Pancreas (tissue), 10 donors: Measurements from ENCODE around the gene ITPR2. TPM values are rescaled to one million over a fixed set of nuclear protein-coding genes. Genes with fewer than 3 reads are reported as not detected.

Source experiments
- ATAC-seq, 4 donors: fragments of 200-7000 bp; cut with Tn5 transposase; one replicate each; pipeline versions ENCODE4 v1.8.0 to v1.9.1; 2020; ENCODE audit warnings: mild to moderate bottlenecking in 4 of 4, moderate library complexity in 4 of 4
- DNase-seq, 6 donors: peaks; one replicate each; pipeline ENCODE4 v3.0.0-alpha.2; 2020
- FAIRE-seq: peaks from 2 replicates; lab custom pipeline; 2012; peaks lifted over from hg19 to GRCh38; lab: Jason Lieb, UNC
- H3K27ac ChIP-seq, 4 donors: fragments of 200-600 bp; sonication (generic); 1 replicate in 3 of 4; 2 replicates in 1 of 4; pipeline versions ENCODE4 v1.5.0 to v1.8.0; 2020
- H3K27me3 ChIP-seq, 4 donors: fragments of 200-600 bp; one replicate each; pipeline ENCODE4 v1.8.0; 2021
- H3K36me3 ChIP-seq, 3 donors: fragments of 200-600 bp; sonication (generic) in 1 of 3; one replicate each; pipeline versions ENCODE4 v1.5.0 to v1.8.0; 2020 to 2021
- H3K4me1 ChIP-seq, 3 donors: fragments of 200-600 bp; one replicate each; pipeline ENCODE4 v1.8.0; 2021
- H3K4me3 ChIP-seq, 4 donors: fragments of 200-600 bp; sonication (generic) in 2 of 4; one replicate each; pipeline versions ENCODE4 v1.5.0 to v1.8.0; 2020 to 2021
- H3K9me3 ChIP-seq, 4 donors: fragments of 200-600 bp; one replicate each; pipeline ENCODE4 v1.8.0; 2021
- WGBS, 2 donors: extraction: QIAGEN DNeasy Blood & Tissue Kit; methylation state at CpG; one replicate each; pipeline ENCODE4 v1.1.7; 2013; 5-methylcytosine and 5-hydroxymethylcytosine counted together
- intact Hi-C, 3 donors: fragments of 100-400 bp; cut with DNase I; formaldehyde crosslinking; loops; one replicate each; pipeline versions ENCODE4 v1.11.1 to v1.14.2; 2022
- polyA plus RNA-seq, 2 donors: library from polyadenylated mRNA; stranded (reverse); fragments of 200-250 nt; gene quantifications; one replicate each; pipeline ENCODE4 v1.2.3, GENCODE V29; 2013
- total RNA-seq, 6 donors: library from RNA; stranded (reverse); fragmentation: NEBNext Ultra II Directional in 4 of 6; extraction: Animal tissue kit (Norgen Biotek cat#: 25700) in 4 of 6; gene quantifications; one replicate each; pipeline versions ENCODE4 v1.2.1 to v1.2.4, GENCODE V29; 2021 to 2023
- TF ChIP-seq, protein P1 (sequence below), 4 donors: fragments of 200-600 bp; sonication (generic) in 3 of 4; IDR thresholded peaks; one replicate each; pipeline versions ENCODE4 v1.5.0 to v1.8.0; 2021; ENCODE audit warnings: antibody characterized with exemption in 4 of 4
- donor health status: healthy with polysubstance abuse.
- donor health status: DM: no; HTN: no; CAD: no; lungs with moderate emphysema.
- donor health status: DM: no; HTN: no; CAD: no.
- donor health status: control.
- donor health status: control.
- donor health status: Bipolar disorder and iron deficiency.
- donor health status: DM: yes; HTN: yes; CAD: no.
- donor health status: DM: no; HTN: no; CAD: no.
- donor health status: DM: no; HTN: no; CAD: no.
- donor health status: DM: yes; HTN: yes; CAD: no.

Gene ITPR2
- total and polyA plus RNA-seq, 8 donors = 3.3 to 51.8 (median 25.5) TPM

DNA sequence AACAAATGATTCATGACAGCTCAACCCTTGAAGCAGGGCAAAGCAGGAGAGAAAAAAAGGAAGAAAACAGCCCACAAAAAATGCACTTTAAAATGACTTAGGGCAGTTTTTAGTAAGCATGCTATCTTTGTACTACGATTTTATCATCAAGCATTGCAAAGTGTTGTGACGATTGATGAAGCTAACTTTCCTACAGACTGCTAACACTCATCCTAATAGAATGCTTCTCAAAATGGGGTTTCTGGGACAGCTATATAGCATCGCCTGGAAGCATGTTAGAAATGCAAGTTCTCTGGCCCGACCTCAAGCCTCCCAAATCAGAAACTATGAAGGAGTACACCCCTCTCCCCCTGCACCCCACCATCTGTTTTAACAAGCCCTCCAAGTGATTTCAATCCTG, 381.2 kb downstream of the ITPR2 start:
- H3K36me3 ChIP-seq = no peaks in the 10 kb centered on the region
- FAIRE-seq = no peak
- H3K27ac ChIP-seq = no peak overlapping the region
- TF ChIP-seq, protein P1, sequence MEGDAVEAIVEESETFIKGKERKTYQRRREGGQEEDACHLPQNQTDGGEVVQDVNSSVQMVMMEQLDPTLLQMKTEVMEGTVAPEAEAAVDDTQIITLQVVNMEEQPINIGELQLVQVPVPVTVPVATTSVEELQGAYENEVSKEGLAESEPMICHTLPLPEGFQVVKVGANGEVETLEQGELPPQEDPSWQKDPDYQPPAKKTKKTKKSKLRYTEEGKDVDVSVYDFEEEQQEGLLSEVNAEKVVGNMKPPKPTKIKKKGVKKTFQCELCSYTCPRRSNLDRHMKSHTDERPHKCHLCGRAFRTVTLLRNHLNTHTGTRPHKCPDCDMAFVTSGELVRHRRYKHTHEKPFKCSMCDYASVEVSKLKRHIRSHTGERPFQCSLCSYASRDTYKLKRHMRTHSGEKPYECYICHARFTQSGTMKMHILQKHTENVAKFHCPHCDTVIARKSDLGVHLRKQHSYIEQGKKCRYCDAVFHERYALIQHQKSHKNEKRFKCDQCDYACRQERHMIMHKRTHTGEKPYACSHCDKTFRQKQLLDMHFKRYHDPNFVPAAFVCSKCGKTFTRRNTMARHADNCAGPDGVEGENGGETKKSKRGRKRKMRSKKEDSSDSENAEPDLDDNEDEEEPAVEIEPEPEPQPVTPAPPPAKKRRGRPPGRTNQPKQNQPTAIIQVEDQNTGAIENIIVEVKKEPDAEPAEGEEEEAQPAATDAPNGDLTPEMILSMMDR (IDR thresholded peaks at IDR 0.05) = no peak
- peaks cover 0 to 4% (median 0%) of the 10 kb centered on the region in 3 donors for H3K4me1 ChIP-seq
- WGBS, 2 donors = 86 to 88% methylated on average over 4 of the region's 4 CpGs
- no peak for DNase-seq
- intact Hi-C loops = no loop called here
- no peak overlapping the region for H3K4me3 ChIP-seq
- no peak for ATAC-seq
- no peaks in the 10 kb centered on the region for H3K9me3 ChIP-seq
- H3K27me3 ChIP-seq = no peaks in the 10 kb centered on the region

DNA sequence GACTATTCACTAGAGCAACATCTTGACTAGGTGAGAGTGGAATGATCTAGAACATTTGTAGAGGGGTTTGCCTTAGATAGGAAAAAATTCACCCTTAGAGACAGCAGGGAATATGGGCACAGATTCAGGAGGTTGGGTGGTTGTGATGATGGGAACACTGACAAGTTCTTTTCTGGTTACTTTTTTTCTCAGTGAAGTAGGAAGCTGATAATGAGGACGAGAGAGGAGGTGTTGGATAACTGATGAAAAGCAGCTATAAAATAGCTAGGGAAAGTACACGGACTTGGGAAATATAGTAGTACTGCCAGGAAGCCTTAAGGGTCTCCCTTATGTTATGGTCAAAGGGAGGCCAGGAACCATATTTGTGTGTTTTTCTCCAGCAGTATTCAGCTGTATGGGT, 387.1 kb downstream of the ITPR2 start:
- intact Hi-C loops = no loop called here
- Histone ChIP-seq H3K27ac (no peak overlapping the region), H3K9me3 (no peaks in the 10 kb centered on the region), H3K36me3 (no peaks in the 10 kb centered on the region), H3K4me3 (no peak overlapping the region), H3K27me3 (no peaks in the 10 kb centered on the region), H3K4me1 (no peaks in the 10 kb centered on the region)
- ATAC-seq (no peak), FAIRE-seq (no peak), DNase-seq (no peak)
- 81 to 86% methylated on average over 2 of the region's 2 CpGs for WGBS, 2 donors
- TF ChIP-seq, protein P1 (IDR thresholded peaks at IDR 0.05) = no peak

DNA sequence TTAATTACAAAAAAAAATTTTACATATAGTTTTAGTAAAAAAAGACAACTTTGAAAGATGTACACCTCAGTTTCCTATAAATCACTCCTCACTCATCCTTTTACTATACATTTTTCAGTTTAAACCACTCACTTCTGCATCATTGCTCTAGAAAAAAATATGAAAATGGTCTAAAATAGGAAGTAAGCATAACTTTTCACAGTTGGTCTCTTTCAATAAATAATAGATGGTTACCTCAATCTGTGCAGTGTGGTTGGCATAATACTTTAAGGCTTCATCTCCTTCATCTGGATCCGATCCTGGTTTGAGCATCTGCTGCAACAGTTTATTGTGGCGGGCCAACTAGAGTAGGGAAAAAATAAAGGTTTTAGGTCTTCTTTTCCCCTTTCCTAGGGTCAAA, 389.7 kb downstream of the ITPR2 start:
- Histone ChIP-seq H3K9me3 (no peaks in the 10 kb centered on the region), H3K4me1 (no peaks in the 10 kb centered on the region), H3K27ac (no peak overlapping the region), H3K4me3 (no peak overlapping the region), H3K27me3 (no peaks in the 10 kb centered on the region), H3K36me3 (no peaks in the 10 kb centered on the region)
- ATAC-seq (no peak), DNase-seq (no peak), FAIRE-seq (no peak)
- TF ChIP-seq, protein P1 (IDR thresholded peaks at IDR 0.05) = no peak
- WGBS, 2 donors = 98 to 100% methylated on average over 2 of the region's 2 CpGs
- intact Hi-C loops = no loop called here

DNA sequence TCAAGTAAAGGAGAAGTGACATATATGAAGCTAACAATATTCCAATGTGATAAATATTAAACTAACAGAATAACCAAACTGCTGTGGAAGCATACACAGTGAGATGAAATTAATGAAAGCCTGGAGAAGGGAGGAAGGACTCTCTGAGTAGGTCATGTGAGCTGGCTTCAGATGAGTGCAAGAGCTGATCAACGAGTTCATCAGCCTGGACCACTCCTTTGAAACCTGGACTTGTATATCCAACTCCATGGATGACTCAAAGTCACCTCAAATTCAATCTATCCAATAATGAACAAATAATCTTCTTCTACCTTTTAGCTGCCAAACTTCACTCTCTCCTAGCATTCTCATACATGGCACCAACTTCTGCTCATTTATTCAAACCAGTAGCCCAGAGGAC, 391.6 kb downstream of the ITPR2 start:
- Histone ChIP-seq H3K4me3 (no peak overlapping the region), H3K9me3 (no peaks in the 10 kb centered on the region), H3K27me3 (no peaks in the 10 kb centered on the region), H3K36me3 (no peaks in the 10 kb centered on the region), H3K4me1 (peaks cover 0 to 6% (median 0%) of the 10 kb centered on the region in 3 donors), H3K27ac (no peak overlapping the region)
- DNase-seq (no peak), ATAC-seq (no peak), FAIRE-seq (no peak)
- WGBS, 2 donors = 80 to 95% methylated on average over 1 of the region's 1 CpG
- intact Hi-C loops = no loop called here
- TF ChIP-seq, protein P1 (IDR thresholded peaks at IDR 0.05) = no peak

DNA sequence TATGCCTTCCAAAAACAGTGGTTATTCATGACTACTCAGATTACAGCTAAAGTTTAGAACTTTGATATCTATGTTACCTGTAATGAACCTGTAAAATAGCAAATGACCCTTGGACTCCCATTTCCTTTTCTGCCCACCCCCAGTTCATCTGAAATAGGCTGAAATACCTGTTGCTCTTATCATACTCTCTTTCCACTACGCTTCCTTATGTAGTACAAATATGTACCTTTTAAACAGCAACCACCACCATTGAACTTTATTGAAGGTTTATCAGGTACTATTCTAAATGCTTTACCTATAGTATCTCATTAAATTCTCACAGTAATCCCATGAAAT, 398.0 kb downstream of the ITPR2 start:
- 41 to 70% methylated on average over 1 of the region's 1 CpG for WGBS, 2 donors
- Histone ChIP-seq H3K36me3 (no peaks in the 10 kb centered on the region), H3K27ac (no peak overlapping the region), H3K9me3 (no peaks in the 10 kb centered on the region), H3K27me3 (no peaks in the 10 kb centered on the region), H3K4me3 (no peak overlapping the region), H3K4me1 (peaks cover 0 to 6% (median 0%) of the 10 kb centered on the region in 3 donors)
- DNase-seq = no peak
- FAIRE-seq = no peak
- intact Hi-C loops = no loop called here
- peak in 2 of 4 donors; percentile 27 for ATAC-seq
- TF ChIP-seq, protein P1 (IDR thresholded peaks at IDR 0.05) = no peak
